ENCODE results near the gene COL5A1.

COL5A1 gene

DNA sequence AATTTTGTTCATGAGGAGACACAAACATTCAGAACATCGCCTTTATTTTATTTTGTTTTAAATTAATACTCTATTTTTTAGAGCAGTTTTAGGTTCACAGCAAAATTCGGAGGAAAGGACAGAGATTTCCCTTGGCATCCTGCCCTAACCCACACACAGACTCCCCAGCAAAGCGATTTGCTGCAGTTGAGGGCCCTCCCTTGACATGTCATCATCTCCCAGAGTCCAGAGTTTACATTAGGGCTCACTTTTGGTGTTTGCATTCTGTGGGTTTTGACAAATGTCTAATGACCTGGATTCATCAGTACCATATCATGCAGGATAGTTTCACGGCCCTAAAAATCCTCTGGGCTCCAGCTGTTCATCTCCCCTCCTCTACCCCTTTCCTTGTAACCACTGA, 33.6 kb upstream of the COL5A1 start:
- DNase-seq = peak; percentile 65

DNA sequence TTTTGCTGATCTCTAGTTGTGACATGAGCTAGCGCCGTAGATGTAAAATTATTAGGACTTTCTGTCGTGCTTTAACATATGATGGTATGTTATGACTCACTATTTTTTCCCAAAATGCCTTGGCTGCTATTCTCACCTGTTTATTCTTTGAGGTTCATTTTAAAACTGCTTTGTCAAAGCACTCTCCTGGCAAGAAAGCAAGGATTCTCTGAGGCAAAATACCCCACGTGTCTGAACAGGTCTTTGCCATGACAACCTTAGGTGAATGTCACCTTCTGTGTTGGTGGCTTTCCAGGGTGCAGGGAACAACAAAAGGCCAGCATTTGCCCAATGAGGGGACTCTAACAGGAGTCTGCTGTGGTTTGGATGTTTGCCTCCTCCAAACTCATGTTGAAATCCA, 30.6 kb upstream of the COL5A1 start:
- DNase-seq = peak; percentile 38

DNA sequence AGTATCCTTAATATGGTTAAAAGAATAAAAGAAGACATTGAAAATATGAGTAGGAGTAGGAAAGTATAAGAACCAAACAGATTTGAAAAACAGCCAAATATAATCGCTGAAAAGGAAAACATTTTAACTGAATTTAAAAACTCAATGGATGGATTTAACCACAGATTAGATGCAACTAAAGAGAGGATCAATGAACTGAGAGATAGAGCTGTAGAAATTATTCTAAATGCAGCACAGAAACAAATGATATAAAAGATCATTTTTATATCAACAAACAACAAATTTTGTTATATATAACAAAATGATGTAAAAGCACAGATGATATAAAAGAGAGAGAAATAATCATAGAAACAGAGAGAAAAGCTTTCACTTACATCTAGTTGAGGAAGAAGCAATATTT, 29.3 kb upstream of the COL5A1 start:
- DNase-seq = no peak

DNA sequence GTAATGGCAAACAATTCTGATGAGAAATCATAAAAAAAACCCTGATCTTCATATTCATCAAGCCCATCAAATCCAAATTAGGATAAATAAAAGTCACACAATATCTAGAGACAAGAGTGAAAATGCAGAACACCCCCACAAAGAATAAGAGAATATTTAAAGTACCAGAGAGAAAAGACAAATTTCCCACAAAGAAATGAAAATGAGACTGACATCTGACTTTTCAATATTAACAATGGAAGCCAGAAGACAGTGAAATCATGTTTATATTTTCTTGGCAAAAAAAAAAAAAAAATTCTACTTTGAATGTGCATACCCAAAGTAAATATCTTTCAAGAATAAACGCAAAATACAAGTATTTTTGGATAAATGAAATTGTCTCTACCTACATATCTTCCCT, 28.9 kb upstream of the COL5A1 start:
- no peak for DNase-seq

DNA sequence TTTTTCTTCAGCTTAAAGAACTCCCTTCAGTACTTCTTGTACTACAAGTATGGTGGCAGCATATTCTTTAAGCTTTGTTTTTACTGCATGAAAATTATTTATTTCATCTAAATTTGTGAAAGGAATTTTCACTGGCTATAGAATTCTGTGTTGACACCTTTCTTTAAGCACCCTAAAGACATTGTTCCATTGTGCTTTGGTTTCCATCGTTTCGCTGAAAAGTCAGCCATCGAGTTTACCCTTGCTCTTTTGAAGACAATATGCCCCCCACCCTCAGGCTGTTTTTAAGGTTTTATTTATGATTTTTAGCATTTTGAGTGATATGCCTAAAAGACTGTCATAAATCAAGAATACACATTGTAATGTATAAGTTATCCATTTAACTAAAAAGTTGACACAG, 27.3 kb upstream of the COL5A1 start:
- no peak for DNase-seq

DNA sequence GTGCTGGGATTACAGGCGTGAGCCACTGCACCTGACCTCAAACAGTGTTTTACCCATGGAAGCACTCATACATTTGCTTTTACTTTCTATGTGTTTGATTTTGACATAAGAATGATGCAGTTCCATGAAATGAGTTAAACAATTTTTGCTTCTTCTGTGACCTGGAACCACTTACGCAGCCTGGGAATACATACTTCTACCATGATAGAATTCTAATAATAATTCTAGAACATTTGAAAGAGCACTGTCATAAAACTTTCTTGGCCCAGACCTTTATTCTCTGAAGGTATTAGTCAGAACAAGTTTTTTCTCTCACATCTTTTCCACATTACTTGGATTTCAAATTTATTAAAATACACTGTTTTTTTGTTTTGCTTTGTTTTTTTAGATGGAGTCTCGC, 25.3 kb upstream of the COL5A1 start:
- no peak for DNase-seq

DNA sequence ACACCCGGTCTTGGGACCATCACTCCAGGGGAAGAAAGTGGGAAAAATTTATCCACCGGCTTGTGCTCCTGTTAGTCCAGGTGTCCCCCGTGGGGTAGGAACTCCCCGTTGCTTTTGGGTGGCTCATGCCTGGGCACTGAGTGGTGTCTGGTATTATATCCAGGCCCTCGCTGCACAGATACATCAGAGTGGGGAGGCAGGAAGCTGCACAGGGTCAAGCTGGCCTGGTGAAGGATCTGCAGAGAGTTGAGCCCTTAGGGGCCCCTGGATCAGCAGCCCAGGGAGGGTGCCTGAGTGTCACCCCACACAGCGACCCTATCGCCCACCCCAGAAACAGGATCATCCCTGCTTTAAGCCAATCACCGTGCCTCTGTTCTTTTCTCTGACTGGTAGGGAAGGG, 24.4 kb upstream of the COL5A1 start:
- DNase-seq = no peak

DNA sequence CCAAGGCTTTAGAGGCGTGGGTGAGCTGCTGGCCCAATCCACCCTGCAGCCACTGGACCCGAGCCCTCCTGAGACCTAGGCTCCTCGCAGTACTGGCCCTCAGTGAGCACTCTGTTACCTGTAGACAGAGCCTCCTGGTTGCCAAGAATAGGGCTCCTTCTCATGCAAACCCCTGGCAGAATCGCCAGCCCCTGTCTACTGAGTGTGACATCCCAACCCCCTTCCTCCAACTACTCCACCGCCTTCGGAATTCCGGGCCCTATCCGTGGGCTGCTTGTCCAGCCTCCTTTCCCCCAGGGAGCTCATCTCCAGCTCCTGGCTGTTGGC, 23.8 kb upstream of the COL5A1 start:
- no peak for DNase-seq

DNA sequence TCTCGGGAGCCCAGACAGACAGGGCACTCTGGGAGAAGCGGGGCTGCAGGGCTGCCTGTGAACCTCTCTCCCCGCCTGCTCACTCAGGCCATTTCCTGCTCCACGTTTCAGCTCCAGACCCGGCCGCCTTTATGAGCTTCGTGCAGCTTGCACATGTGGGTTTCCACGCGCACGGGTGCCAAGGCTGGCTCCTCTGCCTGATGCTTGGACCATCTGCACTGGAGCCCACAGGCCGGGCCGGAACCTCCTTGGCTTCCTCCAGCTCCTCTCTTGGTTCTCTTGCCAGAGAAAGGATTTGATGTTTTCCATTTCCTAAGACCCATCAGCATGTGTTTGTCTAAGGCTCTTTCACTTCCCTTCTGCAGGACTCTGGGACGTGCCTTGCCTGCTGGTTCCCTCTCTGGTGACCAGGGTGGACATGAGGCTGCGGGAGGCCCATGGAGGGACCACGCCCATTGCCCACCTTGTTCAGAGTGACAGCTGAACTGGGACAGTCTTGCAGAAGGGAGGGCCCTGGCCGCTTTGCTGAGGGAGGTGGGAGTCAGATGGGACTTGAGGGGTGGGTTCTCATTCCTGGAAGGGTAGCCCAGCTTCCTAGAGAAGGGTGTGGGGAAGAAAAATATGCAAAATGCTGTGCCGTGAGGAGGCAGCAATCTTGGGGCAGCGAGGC, 23.3 kb upstream of the COL5A1 start:
- no peak for DNase-seq

DNA sequence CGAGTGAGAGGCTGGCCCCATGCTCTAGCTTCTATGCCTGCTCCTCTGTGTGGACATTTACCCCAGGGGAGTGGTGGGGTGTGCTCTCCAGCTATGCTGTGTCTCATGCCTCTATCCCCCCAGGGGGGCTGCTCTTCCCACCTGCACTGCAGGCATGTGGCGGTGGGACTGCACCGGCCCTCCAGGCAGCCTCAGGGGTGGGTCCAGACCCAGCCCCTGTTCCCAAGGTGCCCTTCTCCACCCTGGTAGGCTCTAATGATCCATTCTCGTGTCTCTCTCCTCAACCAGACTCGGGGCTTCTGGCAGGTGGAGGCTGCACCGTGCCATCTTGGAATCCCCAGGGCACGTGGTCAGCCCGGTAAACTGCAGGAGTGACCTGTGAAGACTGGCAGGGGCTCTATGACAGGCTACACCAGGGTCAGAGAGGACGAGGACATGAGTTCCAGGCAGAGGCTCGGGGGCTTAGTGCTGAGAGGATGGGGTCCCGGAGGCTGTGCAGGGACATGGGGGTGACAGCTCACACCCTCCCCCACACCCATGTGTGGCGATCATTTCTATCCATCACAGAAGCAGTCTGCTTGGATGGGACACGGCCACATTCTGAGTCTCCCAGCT, 22.7 kb upstream of the COL5A1 start:
- no peak for DNase-seq

DNA sequence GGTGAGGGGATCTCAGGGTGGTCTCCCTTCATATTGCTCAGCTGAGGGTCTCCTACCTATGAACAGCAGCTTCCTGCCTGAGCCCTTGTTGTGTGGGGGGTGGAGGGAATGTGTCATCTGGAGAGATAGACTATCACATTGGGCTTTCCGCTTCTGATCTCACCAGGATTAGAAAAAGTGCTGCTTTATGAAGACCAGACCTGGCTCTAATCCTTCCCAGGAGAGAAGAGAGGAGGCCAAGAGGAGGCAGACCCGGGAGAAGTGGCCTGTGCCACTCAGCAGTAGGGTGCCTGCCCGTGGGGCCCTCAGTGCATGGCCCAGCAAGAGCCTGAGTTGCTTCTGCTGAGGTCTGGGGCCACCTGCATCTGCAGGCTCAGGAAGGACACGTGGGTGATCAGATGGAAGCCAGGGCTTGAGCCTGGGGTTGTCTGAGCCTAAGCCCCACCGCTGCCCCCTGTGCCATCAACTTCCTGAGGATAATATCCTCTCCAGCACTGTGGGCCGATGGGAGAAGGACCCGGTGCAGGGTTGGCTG, 22.1 kb upstream of the COL5A1 start:
- DNase-seq = no peak

DNA sequence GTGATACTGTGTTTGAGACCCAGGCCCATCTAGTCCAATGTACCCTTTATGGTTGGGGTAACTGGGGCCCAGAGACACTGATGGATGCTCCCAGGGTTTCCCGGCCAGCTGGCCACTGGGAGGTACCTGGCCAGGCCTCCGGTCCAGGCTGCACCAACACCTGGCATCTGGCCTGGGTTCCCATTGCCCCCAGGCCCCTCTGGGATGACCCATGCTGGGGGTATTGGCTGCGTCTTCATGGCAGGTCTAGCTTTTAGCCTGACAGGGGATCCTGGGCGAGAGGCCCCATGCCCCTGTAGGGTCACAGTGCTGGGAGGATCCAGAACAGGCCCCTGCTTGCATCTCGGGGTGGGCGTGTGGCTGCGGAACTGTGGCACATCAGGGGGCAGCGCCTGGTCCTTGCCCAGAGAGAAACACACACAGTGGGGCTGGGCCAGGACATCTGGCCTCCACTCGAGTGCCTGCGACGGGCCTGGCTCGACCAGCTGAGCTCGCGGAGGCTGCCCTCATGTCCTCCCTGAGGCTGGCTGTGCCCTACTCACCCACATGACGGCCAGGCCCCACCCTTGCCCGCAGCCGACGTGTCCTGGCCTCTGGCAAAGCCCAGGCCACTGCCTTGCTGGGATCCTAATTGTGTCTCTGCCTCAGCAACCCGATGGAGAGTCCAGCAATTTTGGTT, 21.5 kb upstream of the COL5A1 start:
- DNase-seq = no peak

DNA sequence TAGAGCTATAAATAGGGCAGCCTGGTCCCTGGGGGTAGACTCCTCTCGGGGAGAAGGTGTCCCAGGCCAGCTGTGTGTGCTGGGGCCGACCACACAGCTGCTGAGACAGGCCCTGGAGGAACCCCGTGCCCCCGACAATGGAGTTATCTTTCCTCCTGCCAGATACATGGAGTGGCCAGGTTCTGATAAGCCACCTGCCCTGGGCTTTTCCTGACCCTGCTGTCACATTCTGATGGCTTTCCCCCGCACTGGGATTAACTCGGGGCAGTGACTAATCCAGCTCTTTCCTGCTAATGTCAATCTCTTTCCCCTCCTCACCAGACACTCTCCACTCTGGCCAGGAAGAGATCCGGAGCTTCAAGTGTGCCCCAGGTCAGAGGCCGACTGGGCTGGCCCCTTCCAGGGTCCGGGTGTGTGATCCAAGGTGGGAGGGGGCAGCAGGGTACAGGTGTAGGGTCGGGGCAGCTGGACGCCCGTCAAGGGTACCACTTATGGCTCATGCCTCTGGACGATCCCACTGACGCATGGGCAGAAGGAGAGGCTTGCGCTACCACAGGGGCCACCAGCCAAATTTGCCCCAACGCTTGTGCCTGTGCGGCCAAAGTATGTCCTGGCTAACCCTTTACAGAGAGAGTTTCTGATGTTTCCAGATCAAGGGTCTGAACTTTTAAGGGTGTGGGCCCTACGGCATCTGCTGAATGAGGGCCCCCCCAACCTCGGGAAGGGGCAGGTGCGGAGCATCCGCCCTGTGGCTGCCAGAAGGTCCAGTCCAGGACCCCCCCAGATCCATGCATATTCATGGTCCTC, 20.6 kb upstream of the COL5A1 start:
- no peak for DNase-seq

DNA sequence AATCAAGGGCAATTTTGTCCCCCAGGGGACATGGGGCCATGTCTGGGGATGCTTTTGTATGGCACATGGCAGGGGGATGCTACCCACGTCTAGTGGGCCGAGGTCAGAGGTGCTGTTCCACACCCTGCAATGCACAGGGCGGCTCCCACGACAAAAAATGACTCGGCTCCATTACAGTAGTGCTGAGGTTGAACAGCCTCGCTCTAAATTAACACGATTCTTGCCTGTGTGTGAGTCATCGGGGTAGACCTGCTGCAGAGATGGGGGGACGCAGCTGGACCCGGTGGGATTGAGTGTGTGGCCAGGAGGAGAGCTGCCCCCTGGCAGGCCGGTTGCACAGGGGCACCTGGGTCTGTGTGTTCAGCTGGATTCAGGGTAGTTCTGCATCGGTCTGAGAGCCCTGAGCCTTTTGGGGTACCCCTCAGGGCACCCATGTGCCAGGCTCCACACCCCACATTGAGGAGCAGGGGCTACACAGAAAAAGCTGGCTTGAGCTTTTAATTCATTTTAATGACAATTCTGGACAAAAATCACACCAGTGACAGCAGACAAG, 20.0 kb upstream of the COL5A1 start:
- no peak for DNase-seq

DNA sequence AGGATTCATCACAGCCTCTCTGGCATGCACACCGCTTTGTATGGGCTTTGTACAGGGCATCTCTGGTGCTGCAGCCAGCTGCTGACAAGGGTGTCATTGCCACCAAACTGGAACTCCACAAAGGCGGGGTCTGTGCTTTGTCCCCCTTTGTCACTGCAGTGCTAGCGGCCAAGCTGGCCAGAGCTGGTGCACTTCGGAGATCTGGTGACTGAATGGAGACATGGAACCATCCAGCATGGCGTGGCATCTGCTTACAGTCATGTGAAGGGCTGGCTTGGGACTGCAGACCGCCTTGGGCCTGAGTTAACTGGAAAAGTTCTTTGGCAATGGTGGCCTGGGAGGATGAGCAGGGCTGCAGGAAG, 18.7 kb upstream of the COL5A1 start:
- DNase-seq = no peak

DNA sequence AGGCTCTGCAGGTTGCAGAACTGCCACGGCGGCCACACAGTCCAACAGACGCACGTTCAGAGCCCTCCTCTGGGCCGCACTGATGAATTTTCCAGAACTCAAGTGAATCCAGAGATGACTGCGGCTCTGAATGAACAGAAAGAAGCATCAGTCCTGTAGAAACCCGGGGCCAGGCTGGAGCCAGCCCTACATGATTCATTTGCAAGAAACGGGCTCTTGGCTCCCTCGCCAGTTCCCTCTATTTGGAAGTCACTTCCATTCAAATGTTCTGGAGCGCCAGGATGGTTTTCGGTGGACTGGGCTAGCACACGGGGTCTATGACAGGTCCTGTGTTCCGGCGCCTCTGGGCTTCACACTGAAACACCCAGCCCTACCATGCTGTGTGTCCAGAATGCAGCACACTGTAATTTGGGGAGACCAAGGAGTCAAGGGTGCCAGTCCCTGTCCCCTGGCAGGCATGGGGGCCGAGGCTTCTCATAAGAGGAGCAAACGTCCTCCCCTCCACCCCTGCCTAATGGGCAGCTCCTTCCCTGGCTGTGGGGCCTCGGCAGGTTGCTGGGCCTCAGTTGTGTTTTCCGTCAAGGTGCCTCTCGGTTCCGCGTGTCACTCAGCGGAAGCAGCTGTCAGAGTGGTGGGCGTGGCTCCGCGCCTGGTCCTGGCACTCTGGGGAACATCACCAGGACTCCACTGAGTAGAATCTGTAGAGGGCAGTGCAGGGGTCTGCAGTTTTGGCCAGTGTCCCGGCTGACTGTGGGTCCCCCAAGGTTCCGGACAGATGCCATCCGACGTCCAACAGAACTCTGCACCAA, 18.1 kb upstream of the COL5A1 start:
- no peak for DNase-seq

DNA sequence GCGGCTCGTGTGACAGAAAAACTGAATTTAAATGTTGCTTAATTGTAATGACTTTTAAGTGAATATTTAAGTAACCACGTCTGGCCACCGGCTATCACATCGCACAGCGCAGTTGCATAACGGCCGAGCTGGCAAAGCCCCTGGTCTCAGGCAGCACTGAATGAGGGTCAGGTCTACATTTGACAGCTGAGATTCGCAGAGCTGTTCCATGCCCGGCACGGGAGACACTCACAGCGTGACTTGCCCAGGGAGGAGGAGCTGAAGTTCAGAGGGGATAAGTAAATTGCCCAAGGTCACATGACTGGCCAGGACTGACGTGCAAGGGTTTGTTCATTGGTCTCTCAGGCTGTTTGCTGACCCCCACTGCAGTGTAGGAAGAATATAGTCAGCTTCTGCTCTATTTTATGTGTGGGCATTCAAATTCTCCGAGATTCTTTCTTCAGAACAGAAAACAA, 17.4 kb upstream of the COL5A1 start:
- no peak for DNase-seq

DNA sequence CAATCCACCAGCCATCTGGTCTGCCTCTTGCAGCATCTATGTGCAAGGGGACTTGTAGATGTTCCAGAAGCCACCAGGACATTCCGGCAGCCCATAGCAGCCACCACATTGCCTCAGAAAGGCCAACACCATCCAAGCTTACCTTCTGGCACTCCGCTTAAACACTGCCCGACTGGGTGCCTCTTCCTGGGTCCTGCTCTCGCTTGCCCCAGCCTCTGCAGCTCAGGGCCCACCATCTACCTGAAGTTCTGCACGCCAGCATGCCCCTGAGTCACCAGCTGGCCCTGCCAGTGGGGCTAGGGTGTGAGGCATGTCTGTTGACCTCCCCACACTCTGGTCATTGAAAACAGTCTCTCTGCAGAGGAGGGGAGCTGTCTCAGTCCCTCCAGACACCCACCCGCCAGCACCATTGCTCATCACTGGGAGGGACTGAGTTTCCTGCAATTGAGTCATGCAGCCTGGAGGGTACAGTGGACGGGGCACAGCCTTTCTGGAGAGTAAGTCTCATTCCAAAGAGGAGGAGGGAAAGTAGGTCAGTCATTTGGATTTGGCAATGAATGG, 16.9 kb upstream of the COL5A1 start:
- DNase-seq = no peak

DNA sequence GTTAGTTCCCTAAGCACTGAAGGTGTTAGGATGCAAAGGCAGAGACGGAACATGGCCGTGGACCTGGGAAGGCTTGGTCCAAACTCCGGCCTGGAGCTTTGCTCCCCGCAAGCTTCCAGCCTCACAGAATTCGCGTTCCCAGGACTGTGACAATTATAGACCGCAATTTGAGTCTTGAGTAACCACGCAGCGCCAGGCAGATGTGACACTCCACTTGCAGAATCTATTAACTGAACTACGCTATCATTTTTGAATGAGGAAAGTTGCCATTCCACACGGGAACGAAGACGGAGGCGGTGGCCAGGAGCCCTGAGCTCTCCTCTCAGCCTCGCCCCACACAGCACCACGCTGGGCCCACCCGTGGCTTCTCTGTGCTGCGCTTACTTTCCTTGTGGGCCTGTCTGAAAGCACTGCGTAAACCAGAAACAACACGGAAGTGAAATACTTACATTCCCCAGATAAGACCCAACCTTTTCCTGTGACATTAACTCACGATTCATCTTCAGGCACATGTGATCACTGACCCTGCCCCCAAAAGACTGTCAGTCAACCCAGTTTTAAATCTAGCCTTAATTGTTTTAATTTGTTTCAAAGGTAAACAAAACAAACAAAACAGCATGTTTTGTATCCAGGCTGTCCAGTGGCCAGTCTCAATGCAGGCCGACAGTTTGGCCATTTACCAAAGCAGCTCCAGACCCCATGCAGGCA, 16.1 kb upstream of the COL5A1 start:
- DNase-seq = no peak

DNA sequence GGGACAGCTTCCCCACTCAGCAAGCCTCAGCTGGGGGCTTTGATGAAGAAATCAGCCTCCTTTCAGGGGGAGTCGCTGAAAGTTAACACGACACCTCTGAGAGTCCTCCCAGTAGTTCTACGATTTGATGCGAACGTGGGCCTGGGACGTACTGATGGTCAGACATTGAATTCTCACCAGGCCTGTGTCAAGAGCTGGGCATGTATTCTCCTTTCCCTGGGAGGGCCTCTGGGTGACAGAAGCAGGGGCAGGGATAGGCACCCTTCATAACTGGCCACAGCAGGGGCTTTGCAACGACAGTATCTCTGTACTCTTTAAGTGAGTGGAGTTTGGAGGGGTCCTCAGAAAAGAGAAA, 15.6 kb upstream of the COL5A1 start:
- DNase-seq = no peak

All from RPMI8226 (cell line).